OCI-LY1 (cell line): ENCODE results near the gene OR6F1.

ENCODE experiments used
- H2AFZ ChIP-seq: fragments of 200-600 bp; sonication (generic), shearing (Covaris generic); 2 replicates; pipeline ENCODE4 v1.6.0; 2014; ENCODE audit warnings: antibody characterized with exemption, mild to moderate bottlenecking, low read length
- H3F3A ChIP-seq: fragments of 200-600 bp; sonication (generic), shearing (Covaris generic); 2 replicates; pipeline ENCODE4 v1.6.0; 2014; ENCODE audit warnings: mild to moderate bottlenecking, antibody characterized with exemption, low read length, moderate library complexity; ENCODE audit not compliant: insufficient read depth
- H3K27ac ChIP-seq: fragments of 200-600 bp; sonication (generic); 2 replicates; pipeline ENCODE4 v1.5.1; 2014; ENCODE audit warnings: low read length, mixed run types, mild to moderate bottlenecking, low read depth; ENCODE audit not compliant: poor library complexity, severe bottlenecking
- H3K27me3 ChIP-seq: fragments of 200-600 bp; sonication (generic); 2 replicates; pipeline ENCODE4 v1.6.0; 2014; ENCODE audit warnings: antibody characterized with exemption, mild to moderate bottlenecking, low read length, moderate library complexity; ENCODE audit not compliant: insufficient read depth
- H3K36me3 ChIP-seq: fragments of 200-600 bp; sonication (generic); 2 replicates; pipeline ENCODE4 v1.6.1; 2014; ENCODE audit warnings: mild to moderate bottlenecking, antibody characterized with exemption, low read length, moderate library complexity, mixed read lengths; ENCODE audit not compliant: insufficient read depth
- H3K4me1 ChIP-seq: fragments of 200-600 bp; sonication (generic); 2 replicates; pipeline ENCODE4 v1.5.1; 2014; ENCODE audit warnings: mild to moderate bottlenecking, low read length, moderate library complexity; ENCODE audit not compliant: insufficient read depth, severe bottlenecking
- H3K4me2 ChIP-seq: fragments of 200-600 bp; sonication (generic), shearing (Covaris generic); 2 replicates; pipeline ENCODE4 v1.6.1; 2014; ENCODE audit warnings: low read length
- H3K4me3 ChIP-seq: fragments of 200-600 bp; sonication (generic); 2 replicates; pipeline ENCODE4 v1.5.1; 2014; ENCODE audit warnings: low read length, low read depth, mild to moderate bottlenecking, mixed read lengths; ENCODE audit not compliant: poor library complexity, severe bottlenecking
- H3K79me2 ChIP-seq: fragments of 200-600 bp; shearing (Covaris generic); 2 replicates; pipeline ENCODE4 v1.6.1; 2016; ENCODE audit warnings: mixed run types, low read length, mixed read lengths; ENCODE audit not compliant: insufficient read depth
- H3K9ac ChIP-seq: fragments of 200-600 bp; sonication (generic), shearing (Covaris generic); 2 replicates; pipeline ENCODE4 v1.6.1; 2014; ENCODE audit warnings: mild to moderate bottlenecking, low read length, mixed read lengths
- H3K9me2 ChIP-seq: fragments of 200-600 bp; sonication (generic), shearing (Covaris generic); 2 replicates; pipeline ENCODE4 v1.6.1; 2014; ENCODE audit warnings: low read depth, mild to moderate bottlenecking, low read length, mixed read lengths
- H3K9me3 ChIP-seq: fragments of 200-600 bp; shearing (Covaris generic); 2 replicates; pipeline ENCODE4 v1.6.1; 2014; ENCODE audit warnings: low read length, mixed read lengths
- H4K20me1 ChIP-seq: fragments of 200-600 bp; sonication (generic), shearing (Covaris generic); 2 replicates; pipeline ENCODE4 v1.6.0; 2016; ENCODE audit warnings: mild to moderate bottlenecking, low read length; ENCODE audit not compliant: insufficient read depth
- EZH2 ChIP-seq: fragments of 200-600 bp; sonication (generic), shearing (Covaris generic); IDR thresholded peaks from 2 replicates; pipeline ENCODE4 v1.8.0; 2017; ENCODE audit warnings: borderline replicate concordance, mixed run types, mild to moderate bottlenecking, antibody characterized with exemption, low read length, moderate library complexity, mixed read lengths
- TF ChIP-seq, protein P1 (sequence below): fragments of 200-600 bp; sonication (generic), shearing (Covaris generic); IDR thresholded peaks from 2 replicates; pipeline ENCODE4 v1.5.1; 2017; ENCODE audit warnings: mild to moderate bottlenecking, antibody characterized with exemption, low read length, moderate library complexity, mixed read lengths

OR6F1 gene

DNA sequence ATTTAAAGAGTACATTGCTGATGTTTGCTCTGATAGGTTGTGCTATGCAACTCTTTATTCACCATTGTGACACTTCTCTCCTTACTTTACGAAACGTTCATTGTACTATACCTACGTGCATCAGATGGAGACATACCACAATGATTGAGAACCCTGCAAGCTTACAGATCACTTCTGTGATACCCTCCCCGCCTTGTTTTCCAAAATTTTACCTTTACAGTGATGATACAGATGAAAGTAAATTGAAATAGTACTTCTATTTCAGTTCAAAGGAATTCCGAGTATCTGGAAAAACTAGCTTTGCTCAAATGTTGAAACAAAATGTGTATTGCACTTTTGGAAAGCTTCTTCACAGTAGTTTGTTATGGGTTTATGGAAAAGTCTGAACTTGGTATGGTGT lies 25.3 kb upstream of the OR6F1 start:
- Histone ChIP-seq H3K9me3 (no peaks in the 10 kb centered on the region), H3K79me2 (no peaks in the 10 kb centered on the region), H3K36me3 (no peaks in the 10 kb centered on the region), H4K20me1 (no peaks in the 10 kb centered on the region), H3K4me3 (no peak overlapping the region), H2AFZ (no peak overlapping the region), H3K4me1 (no peaks in the 10 kb centered on the region), H3K27ac (no peak overlapping the region), H3K9me2 (no peaks in the 10 kb centered on the region), H3F3A (no peaks in the 10 kb centered on the region), H3K4me2 (no peak overlapping the region), H3K27me3 (no peaks in the 10 kb centered on the region), H3K9ac (no peak overlapping the region)
- TF ChIP-seq, protein P1, sequence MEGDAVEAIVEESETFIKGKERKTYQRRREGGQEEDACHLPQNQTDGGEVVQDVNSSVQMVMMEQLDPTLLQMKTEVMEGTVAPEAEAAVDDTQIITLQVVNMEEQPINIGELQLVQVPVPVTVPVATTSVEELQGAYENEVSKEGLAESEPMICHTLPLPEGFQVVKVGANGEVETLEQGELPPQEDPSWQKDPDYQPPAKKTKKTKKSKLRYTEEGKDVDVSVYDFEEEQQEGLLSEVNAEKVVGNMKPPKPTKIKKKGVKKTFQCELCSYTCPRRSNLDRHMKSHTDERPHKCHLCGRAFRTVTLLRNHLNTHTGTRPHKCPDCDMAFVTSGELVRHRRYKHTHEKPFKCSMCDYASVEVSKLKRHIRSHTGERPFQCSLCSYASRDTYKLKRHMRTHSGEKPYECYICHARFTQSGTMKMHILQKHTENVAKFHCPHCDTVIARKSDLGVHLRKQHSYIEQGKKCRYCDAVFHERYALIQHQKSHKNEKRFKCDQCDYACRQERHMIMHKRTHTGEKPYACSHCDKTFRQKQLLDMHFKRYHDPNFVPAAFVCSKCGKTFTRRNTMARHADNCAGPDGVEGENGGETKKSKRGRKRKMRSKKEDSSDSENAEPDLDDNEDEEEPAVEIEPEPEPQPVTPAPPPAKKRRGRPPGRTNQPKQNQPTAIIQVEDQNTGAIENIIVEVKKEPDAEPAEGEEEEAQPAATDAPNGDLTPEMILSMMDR = no peak
- TF ChIP-seq EZH2 = no peak

DNA sequence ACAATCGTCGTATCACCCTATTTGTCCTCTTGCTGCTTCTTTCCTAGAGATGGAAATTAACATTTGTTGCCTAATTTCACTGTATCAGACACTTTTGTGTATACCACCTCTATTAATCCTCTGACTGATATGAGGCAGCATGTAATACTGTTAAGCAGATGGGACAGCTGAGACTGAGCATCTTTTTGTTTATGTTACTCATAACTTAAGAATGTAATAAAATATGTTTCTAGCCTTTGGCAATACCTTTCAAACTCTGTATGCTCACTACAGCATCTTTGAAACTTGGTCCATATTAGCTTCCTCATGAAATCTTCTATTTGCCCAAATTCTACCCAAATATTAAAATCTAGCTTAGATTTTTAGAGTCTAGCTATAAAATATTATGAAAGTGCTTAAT lies 24.3 kb upstream of the OR6F1 start:
- no peaks in the 10 kb centered on the region for H3K9me2 ChIP-seq
- no peak overlapping the region for H3K4me3 ChIP-seq
- H3K4me1 ChIP-seq = no peaks in the 10 kb centered on the region
- no peaks in the 10 kb centered on the region for H3F3A ChIP-seq
- H3K4me2 ChIP-seq = no peak overlapping the region
- H2AFZ ChIP-seq = no peak overlapping the region
- H3K79me2 ChIP-seq = no peaks in the 10 kb centered on the region
- TF ChIP-seq, protein P1 = no peak
- no peak for TF ChIP-seq EZH2
- no peaks in the 10 kb centered on the region for H4K20me1 ChIP-seq
- H3K27ac ChIP-seq = no peak overlapping the region
- H3K9ac ChIP-seq = no peak overlapping the region
- H3K27me3 ChIP-seq = no peaks in the 10 kb centered on the region
- H3K9me3 ChIP-seq = no peaks in the 10 kb centered on the region
- H3K36me3 ChIP-seq = no peaks in the 10 kb centered on the region

DNA sequence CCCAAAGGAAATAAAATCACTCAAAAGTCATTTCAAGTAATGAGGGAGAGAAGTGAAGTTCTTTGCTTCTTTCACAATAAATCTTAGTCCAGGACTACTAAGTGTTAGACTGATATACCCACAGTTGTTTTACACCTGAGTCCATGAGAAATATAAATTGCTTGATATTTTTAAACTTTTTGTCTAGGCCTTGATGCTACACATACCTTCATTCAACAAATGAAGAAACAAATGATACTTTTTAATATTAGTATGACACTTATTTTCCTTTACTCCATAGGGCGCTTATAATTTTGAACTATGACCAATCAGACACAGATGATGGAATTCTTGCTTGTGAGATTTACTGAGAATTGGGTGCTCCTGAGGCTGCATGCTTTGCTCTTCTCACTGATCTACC lies 21.9 kb upstream of the OR6F1 start, which contains the start of gene OR14K1:
Gene OR14K1, plus strand, starts transcription at position 301 of the 400 bp plus-strand sequence. Its CDS starts 0 bp downstream, at position 301.
- H3F3A ChIP-seq = no peaks in the 10 kb centered on the region
- H2AFZ ChIP-seq = no peak within 1 kb of the TSS
- H3K9me3 ChIP-seq = no peaks in the 10 kb centered on the region
- H3K9me2 ChIP-seq = no peaks in the 10 kb centered on the region
- no peak within 1 kb of the TSS for H3K4me2 ChIP-seq
- no peak for TF ChIP-seq EZH2
- TF ChIP-seq, protein P1 = no peak
- H3K36me3 ChIP-seq = no peaks in the 10 kb centered on the region
- no peaks in the 10 kb centered on the region for H3K27me3 ChIP-seq
- no peak within 1 kb of the TSS for H3K27ac ChIP-seq
- H4K20me1 ChIP-seq = no peaks in the 10 kb centered on the region
- H3K4me3 ChIP-seq = no peak within 1 kb of the TSS
- H3K79me2 ChIP-seq = no peaks in the 10 kb centered on the region
- H3K9ac ChIP-seq = no peak within 1 kb of the TSS
- H3K4me1 ChIP-seq = no peaks in the 10 kb centered on the region
